ENCODE data around the gene TNFAIP3.

DNA sequence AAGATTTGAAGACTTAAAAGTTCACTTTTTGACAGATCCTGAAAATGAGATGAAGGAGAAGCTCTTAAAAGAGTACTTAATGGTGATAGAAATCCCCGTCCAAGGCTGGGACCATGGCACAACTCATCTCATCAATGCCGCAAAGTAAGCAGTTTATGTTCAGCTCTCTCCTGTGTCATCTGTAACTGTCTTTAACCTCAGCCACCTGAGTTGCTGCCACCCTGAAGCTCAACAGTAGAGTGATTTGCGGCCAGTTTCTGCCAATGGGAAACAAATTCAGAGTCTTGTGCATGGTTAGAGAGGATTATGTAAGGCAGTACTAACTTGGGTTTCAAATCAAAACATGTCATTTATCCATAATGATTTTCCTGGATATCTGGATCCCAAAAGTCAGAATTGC is 10.1 kb downstream of the TNFAIP3 start:
- TF ChIP-seq CTCF (IDR thresholded peaks at IDR 0.05; ENCODE audit: insufficient read depth, low read depth, low read length) (no peak), EZH2 (IDR thresholded peaks at IDR 0.05; ENCODE audit: insufficient read depth, low read length) (no peak)

All from astrocyte (in vitro differentiated cells and primary cell).